HepG2 (cell line): ENCODE measurements around the gene SERAC1. TPM values are rescaled to one million over a fixed set of nuclear protein-coding genes. Genes with fewer than 3 reads are reported as not detected.

Source experiments
- AKAP8 ChIP-seq: sonication (generic); formaldehyde crosslinking; IDR thresholded peaks from 2 replicates; pipeline ENCODE4 v1.5.1; 2020; ENCODE audit warnings: mild to moderate bottlenecking, missing genetic modification reagents
- ARID2 ChIP-seq: sonication (generic); formaldehyde crosslinking; IDR thresholded peaks from 2 replicates; pipeline ENCODE4 v1.8.1; 2022; ENCODE audit warnings: mild to moderate bottlenecking, missing genetic modification reagents, borderline replicate concordance
- ARNTL ChIP-seq: sonication (generic); formaldehyde crosslinking; IDR thresholded peaks from 2 replicates; pipeline ENCODE4 v1.4.0; 2020; ENCODE audit warnings: mild to moderate bottlenecking, missing genetic modification reagents
- CENPX ChIP-seq: sonication (generic); formaldehyde crosslinking; IDR thresholded peaks from 2 replicates; pipeline ENCODE4 v1.9.0; 2021; ENCODE audit warnings: mild to moderate bottlenecking, missing genetic modification reagents, moderate library complexity
- MEIS2 ChIP-seq: sonication (generic); formaldehyde crosslinking; IDR thresholded peaks from 2 replicates; pipeline ENCODE4 v1.9.0; 2021; ENCODE audit warnings: mild to moderate bottlenecking, missing genetic modification reagents
- MIER3 ChIP-seq: IDR thresholded peaks from 2 replicates; pipeline ENCODE4 v1.6.1; 2016; ENCODE audit warnings: missing compliant biosample characterization, borderline replicate concordance
- NR2C2 ChIP-seq: sonication (generic); formaldehyde crosslinking; IDR thresholded peaks from 2 replicates; pipeline ENCODE4 v1.4.0; 2020; ENCODE audit warnings: missing genetic modification reagents, mild to moderate bottlenecking, moderate library complexity, borderline replicate concordance
- SALL1 ChIP-seq: sonication (generic); formaldehyde crosslinking; IDR thresholded peaks from 2 replicates; pipeline ENCODE4 v1.8.0; 2022; ENCODE audit warnings: mild to moderate bottlenecking, missing genetic modification reagents
- TAF15 ChIP-seq: fragments of 200-400 bp; formaldehyde crosslinking; IDR thresholded peaks from one replicate; pipeline ENCODE4 v1.6.1; 2018; ENCODE audit warnings: mild to moderate bottlenecking, low read depth, low read length; ENCODE audit not compliant: poor library complexity, severe bottlenecking
- ZBTB38 ChIP-seq: sonication (generic); formaldehyde crosslinking; IDR thresholded peaks from 2 replicates; pipeline ENCODE4 v1.5.1; 2020; ENCODE audit warnings: mild to moderate bottlenecking, missing genetic modification reagents
- ZMYM2 ChIP-seq: sonication (generic); formaldehyde crosslinking; IDR thresholded peaks from 2 replicates; pipeline ENCODE4 v1.8.0; 2022; ENCODE audit warnings: mild to moderate bottlenecking, missing genetic modification reagents
- ZNF891 ChIP-seq: sonication (generic); formaldehyde crosslinking; IDR thresholded peaks from 2 replicates; pipeline ENCODE4 v1.5.0; 2020; ENCODE audit warnings: mild to moderate bottlenecking, missing genetic modification reagents
- polyA plus RNA-seq, 8 experiments: library from polyadenylated mRNA; depleted of rRNA in 3 of 8; stranded (reverse) in 7 of 8; unstranded in 1 of 8; fragments of >200 nt; fragmentation: Illumina TruSeq in 4 of 8; extraction: Trizol in 4 of 8; gene quantifications; 2 replicates each; pipeline versions ENCODE4 v1.2.1 to v1.2.3, GENCODE V29; 2011 to 2016; ENCODE audit warnings: low read depth in 4 of 8, missing spikeins in 1 of 8, mixed read lengths in 1 of 8; ENCODE audit not compliant: insufficient read depth in 1 of 8
- total RNA-seq, 5 experiments: library from RNA; depleted of rRNA; stranded (reverse); fragments of >200 nt; fragmentation: Illumina TruSeq; extraction: Trizol; gene quantifications; 2 replicates each; pipeline ENCODE4 v1.2.3, GENCODE V29; 2016; ENCODE audit warnings: low read depth in 1 of 5
- TF ChIP-seq, protein P1 (sequence below): sonication (generic); formaldehyde crosslinking; IDR thresholded peaks from 2 replicates; pipeline ENCODE4 v1.4.0; 2020; ENCODE audit warnings: missing genetic modification reagents, mild to moderate bottlenecking, borderline replicate concordance
- TF ChIP-seq, protein P2 (sequence below): IDR thresholded peaks from 2 replicates; pipeline ENCODE4 v1.6.1; 2016; ENCODE audit warnings: low read depth, control low read depth
- TF ChIP-seq, protein P3 (sequence below): sonication (generic); formaldehyde crosslinking; IDR thresholded peaks from 2 replicates; pipeline ENCODE4 v1.4.0; 2020; ENCODE audit warnings: missing genetic modification reagents, borderline replicate concordance
- TF ChIP-seq, protein P4 (sequence below): sonication (generic); formaldehyde crosslinking; IDR thresholded peaks from 2 replicates; pipeline ENCODE4 v1.8.0; 2023; ENCODE audit warnings: mild to moderate bottlenecking, missing genetic modification reagents
- TF ChIP-seq, protein P5 (sequence below): sonication (generic); formaldehyde crosslinking; IDR thresholded peaks from 2 replicates; pipeline ENCODE4 v1.4.0; 2020; ENCODE audit warnings: mild to moderate bottlenecking, low read depth, missing genetic modification reagents
- TF ChIP-seq, protein P6 (sequence below): sonication (generic); formaldehyde crosslinking; IDR thresholded peaks from 2 replicates; pipeline ENCODE4 v1.4.0; 2020; ENCODE audit warnings: mild to moderate bottlenecking, low read depth, missing genetic modification reagents

The SERAC1 gene
- total and polyA plus RNA-seq, 2 of the 13 experiments (the other 11 are each of a cell fraction or from before 2014, with no cell fraction given): 4.5 to 8.1 TPM

DNA sequence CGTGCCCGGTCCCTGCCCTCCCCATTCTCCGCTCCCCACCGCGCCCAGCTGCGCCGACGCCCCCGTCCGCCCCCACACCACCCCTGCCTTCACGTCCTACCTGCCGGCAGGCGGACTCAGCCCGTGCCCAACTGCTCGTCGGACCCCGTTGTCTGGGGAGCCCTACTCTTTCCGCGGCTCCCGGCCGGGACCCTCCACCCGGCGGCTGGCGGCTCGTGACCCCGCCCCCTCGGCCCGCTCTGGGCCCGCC lies at the start of gene SERAC1 (continued):
- TF ChIP-seq, protein P1, sequence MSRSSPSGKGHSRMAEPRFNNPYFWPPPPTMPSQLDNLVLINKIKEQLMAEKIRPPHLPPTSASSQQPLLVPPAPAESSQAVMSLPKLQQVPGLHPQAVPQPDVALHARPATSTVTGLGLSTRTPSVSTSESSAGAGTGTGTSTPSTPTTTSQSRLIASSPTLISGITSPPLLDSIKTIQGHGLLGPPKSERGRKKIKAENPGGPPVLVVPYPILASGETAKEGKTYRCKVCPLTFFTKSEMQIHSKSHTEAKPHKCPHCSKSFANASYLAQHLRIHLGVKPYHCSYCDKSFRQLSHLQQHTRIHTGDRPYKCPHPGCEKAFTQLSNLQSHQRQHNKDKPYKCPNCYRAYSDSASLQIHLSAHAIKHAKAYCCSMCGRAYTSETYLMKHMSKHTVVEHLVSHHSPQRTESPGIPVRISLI (CRISPR knock-in tag): 0 out of 2 replicates have a peak, but pooled peaks have one; percentile 5
- no peak for TF ChIP-seq MEIS2 (CRISPR knock-in tag)
- TF ChIP-seq AKAP8: peak; percentile 25; the same call in 1 of the 2 replicates
- TF ChIP-seq ZBTB38: no peak
- TF ChIP-seq ZNF891 (CRISPR knock-in tag): no peak
- TF ChIP-seq, protein P2, sequence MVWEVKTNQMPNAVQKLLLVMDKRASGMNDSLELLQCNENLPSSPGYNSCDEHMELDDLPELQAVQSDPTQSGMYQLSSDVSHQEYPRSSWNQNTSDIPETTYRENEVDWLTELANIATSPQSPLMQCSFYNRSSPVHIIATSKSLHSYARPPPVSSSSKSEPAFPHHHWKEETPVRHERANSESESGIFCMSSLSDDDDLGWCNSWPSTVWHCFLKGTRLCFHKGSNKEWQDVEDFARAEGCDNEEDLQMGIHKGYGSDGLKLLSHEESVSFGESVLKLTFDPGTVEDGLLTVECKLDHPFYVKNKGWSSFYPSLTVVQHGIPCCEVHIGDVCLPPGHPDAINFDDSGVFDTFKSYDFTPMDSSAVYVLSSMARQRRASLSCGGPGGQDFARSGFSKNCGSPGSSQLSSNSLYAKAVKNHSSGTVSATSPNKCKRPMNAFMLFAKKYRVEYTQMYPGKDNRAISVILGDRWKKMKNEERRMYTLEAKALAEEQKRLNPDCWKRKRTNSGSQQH (CRISPR knock-in tag): 0 out of 2 replicates have a peak, but pooled peaks have one; percentile 23
- TF ChIP-seq TAF15: peak; percentile 65
- TF ChIP-seq, protein P3, sequence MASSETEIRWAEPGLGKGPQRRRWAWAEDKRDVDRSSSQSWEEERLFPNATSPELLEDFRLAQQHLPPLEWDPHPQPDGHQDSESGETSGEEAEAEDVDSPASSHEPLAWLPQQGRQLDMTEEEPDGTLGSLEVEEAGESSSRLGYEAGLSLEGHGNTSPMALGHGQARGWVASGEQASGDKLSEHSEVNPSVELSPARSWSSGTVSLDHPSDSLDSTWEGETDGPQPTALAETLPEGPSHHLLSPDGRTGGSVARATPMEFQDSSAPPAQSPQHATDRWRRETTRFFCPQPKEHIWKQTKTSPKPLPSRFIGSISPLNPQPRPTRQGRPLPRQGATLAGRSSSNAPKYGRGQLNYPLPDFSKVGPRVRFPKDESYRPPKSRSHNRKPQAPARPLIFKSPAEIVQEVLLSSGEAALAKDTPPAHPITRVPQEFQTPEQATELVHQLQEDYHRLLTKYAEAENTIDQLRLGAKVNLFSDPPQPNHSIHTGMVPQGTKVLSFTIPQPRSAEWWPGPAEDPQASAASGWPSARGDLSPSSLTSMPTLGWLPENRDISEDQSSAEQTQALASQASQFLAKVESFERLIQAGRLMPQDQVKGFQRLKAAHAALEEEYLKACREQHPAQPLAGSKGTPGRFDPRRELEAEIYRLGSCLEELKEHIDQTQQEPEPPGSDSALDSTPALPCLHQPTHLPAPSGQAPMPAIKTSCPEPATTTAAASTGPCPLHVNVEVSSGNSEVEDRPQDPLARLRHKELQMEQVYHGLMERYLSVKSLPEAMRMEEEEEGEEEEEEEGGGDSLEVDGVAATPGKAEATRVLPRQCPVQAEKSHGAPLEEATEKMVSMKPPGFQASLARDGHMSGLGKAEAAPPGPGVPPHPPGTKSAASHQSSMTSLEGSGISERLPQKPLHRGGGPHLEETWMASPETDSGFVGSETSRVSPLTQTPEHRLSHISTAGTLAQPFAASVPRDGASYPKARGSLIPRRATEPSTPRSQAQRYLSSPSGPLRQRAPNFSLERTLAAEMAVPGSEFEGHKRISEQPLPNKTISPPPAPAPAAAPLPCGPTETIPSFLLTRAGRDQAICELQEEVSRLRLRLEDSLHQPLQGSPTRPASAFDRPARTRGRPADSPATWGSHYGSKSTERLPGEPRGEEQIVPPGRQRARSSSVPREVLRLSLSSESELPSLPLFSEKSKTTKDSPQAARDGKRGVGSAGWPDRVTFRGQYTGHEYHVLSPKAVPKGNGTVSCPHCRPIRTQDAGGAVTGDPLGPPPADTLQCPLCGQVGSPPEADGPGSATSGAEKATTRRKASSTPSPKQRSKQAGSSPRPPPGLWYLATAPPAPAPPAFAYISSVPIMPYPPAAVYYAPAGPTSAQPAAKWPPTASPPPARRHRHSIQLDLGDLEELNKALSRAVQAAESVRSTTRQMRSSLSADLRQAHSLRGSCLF (CRISPR knock-in tag): no peak
- no peak for TF ChIP-seq NR2C2 (CRISPR knock-in tag)
- TF ChIP-seq, protein P4, sequence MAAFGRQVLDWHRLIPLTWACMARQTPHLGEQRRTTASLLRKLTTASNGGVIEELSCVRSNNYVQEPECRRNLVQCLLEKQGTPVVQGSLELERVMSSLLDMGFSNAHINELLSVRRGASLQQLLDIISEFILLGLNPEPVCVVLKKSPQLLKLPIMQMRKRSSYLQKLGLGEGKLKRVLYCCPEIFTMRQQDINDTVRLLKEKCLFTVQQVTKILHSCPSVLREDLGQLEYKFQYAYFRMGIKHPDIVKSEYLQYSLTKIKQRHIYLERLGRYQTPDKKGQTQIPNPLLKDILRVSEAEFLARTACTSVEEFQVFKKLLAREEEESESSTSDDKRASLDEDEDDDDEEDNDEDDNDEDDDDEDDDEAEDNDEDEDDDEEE (CRISPR knock-in tag): no peak
- no peak for TF ChIP-seq SALL1
- peak; percentile 29 for TF ChIP-seq ARNTL (CRISPR knock-in tag)
- no peak for TF ChIP-seq CENPX
- TF ChIP-seq, protein P5, sequence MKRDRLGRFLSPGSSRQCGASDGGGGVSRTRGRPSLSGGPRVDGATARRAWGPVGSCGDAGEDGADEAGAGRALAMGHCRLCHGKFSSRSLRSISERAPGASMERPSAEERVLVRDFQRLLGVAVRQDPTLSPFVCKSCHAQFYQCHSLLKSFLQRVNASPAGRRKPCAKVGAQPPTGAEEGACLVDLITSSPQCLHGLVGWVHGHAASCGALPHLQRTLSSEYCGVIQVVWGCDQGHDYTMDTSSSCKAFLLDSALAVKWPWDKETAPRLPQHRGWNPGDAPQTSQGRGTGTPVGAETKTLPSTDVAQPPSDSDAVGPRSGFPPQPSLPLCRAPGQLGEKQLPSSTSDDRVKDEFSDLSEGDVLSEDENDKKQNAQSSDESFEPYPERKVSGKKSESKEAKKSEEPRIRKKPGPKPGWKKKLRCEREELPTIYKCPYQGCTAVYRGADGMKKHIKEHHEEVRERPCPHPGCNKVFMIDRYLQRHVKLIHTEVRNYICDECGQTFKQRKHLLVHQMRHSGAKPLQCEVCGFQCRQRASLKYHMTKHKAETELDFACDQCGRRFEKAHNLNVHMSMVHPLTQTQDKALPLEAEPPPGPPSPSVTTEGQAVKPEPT (CRISPR knock-in tag): no peak
- no peak for TF ChIP-seq ARID2 (CRISPR knock-in tag)
- TF ChIP-seq MIER3 (CRISPR knock-in tag): no peak
- no peak for TF ChIP-seq ZMYM2 (CRISPR knock-in tag)
- TF ChIP-seq, protein P6, sequence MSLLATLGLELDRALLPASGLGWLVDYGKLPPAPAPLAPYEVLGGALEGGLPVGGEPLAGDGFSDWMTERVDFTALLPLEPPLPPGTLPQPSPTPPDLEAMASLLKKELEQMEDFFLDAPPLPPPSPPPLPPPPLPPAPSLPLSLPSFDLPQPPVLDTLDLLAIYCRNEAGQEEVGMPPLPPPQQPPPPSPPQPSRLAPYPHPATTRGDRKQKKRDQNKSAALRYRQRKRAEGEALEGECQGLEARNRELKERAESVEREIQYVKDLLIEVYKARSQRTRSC (CRISPR knock-in tag): 0 out of 2 replicates have a peak, but pooled peaks have one; percentile 32
